Activated T-cell treated with anti-CD3 and anti-CD28 coated beads for 24 hours (primary cell): ENCODE measurements around the gene CDIP1.

ENCODE experiments used
- DNase-seq: peaks from one replicate; pipeline ENCODE4 v3.0.0-alpha.2; 2020; ENCODE audit warnings: low read depth

Gene CDIP1

GRCh38 chr16:4537376-4538343 lies 913 bp downstream of the CDIP1 start:
- no peak for DNase-seq

GRCh38 chr16:4536391-4537106 lies 2.0 kb downstream of the CDIP1 start:
- no peak for DNase-seq

- no peak for DNase-seq
Observed at GRCh38 chr16:4535627-4536108, 2.9 kb downstream of the CDIP1 start.

- no peak for DNase-seq
Observed at GRCh38 chr16:4534151-4534790, 4.3 kb downstream of the CDIP1 start.

GRCh38 chr16:4533490-4533889 lies 5.1 kb downstream of the CDIP1 start:
- DNase-seq = no peak

- DNase-seq = no peak
Observed at GRCh38 chr16:4532238-4532637, 6.3 kb downstream of the CDIP1 start.

GRCh38 chr16:4531811-4532210 lies 6.8 kb downstream of the CDIP1 start:
- DNase-seq = no peak

GRCh38 chr16:4529085-4530060 lies 9.2 kb downstream of the CDIP1 start:
- no peak for DNase-seq

GRCh38 chr16:4525634-4526277 lies 12.8 kb downstream of the CDIP1 start:
- DNase-seq = no peak

GRCh38 chr16:4525069-4525468 lies 13.5 kb downstream of the CDIP1 start:
- no peak for DNase-seq

GRCh38 chr16:4524571-4524970 lies 14.0 kb downstream of the CDIP1 start:
- DNase-seq = no peak

- DNase-seq = no peak
Observed at GRCh38 chr16:4523686-4524085, 14.9 kb downstream of the CDIP1 start.

- DNase-seq = no peak
Observed at GRCh38 chr16:4522051-4522581, 16.5 kb downstream of the CDIP1 start.

- no peak for DNase-seq
Observed at GRCh38 chr16:4520913-4521312, 17.7 kb downstream of the CDIP1 start.

GRCh38 chr16:4519274-4520058 lies 19.1 kb downstream of the CDIP1 start:
- no peak for DNase-seq

GRCh38 chr16:4517812-4518680 lies 20.5 kb downstream of the CDIP1 start:
- DNase-seq = no peak

GRCh38 chr16:4515611-4516233 lies 22.9 kb downstream of the CDIP1 start:
- no peak for DNase-seq

- no peak for DNase-seq
Observed at GRCh38 chr16:4514606-4515005, 24.0 kb downstream of the CDIP1 start.
